PC-3 (cell line): ENCODE data around the gene BID. TPM values are rescaled to one million over a fixed set of nuclear protein-coding genes. Genes with fewer than 3 reads are reported as not detected.

ENCODE experiments used
- ATAC-seq: fragments of 200-7000 bp; cut with Tn5 transposase; 2 replicates; pipeline ENCODE4 v1.9.1; 2020; ENCODE audit warnings: mild to moderate bottlenecking, moderate library complexity
- BruUV-seq: library from RNA; stranded (reverse); fragments of 400-500 nt; replicated peaks from 2 replicates; lab custom pipeline; 2021; lab: Mats Ljungman, UMichigan
- CTCF ChIA-PET: fragments of 300-600 bp; sonication (Branson Sonifier 250); formaldehyde crosslinking; loops from one replicate; lab custom pipeline; 2022; ENCODE audit warnings: antibody characterized with exemption; lab: Charles Lee
- POLR2A ChIA-PET: fragments of 300-600 bp; sonication (Branson Sonifier 250); formaldehyde crosslinking; loops from one replicate; lab custom pipeline; 2022; ENCODE audit warnings: antibody characterized with exemption; ENCODE audit not compliant: unreplicated experiment; lab: Charles Lee
- DNase-seq: peaks from one replicate; pipeline ENCODE4 v3.0.0-alpha.2; 2015
- H2AFZ ChIP-seq: fragments of 300-600 bp; sonication (generic); 2 replicates; pipeline ENCODE4 v1.6.0; 2016; ENCODE audit warnings: antibody characterized with exemption, low read length
- H3F3A ChIP-seq: fragments of 300-600 bp; sonication (generic); one replicate; pipeline ENCODE4 v1.6.0; 2017; ENCODE audit warnings: antibody characterized with exemption, low read length, control low read depth, mild to moderate bottlenecking; ENCODE audit not compliant: unreplicated experiment
- H3K27ac ChIP-seq: fragments of 300-600 bp; sonication (generic); 2 replicates; pipeline ENCODE4 v1.5.1; 2016; ENCODE audit warnings: mild to moderate bottlenecking, low read length
- H3K27me3 ChIP-seq: fragments of 300-600 bp; sonication (generic); 2 replicates; pipeline ENCODE4 v1.6.1; 2016; ENCODE audit warnings: low read length, mixed read lengths
- H3K36me3 ChIP-seq: fragments of 300-600 bp; sonication (generic); 2 replicates; pipeline ENCODE4 v1.6.1; 2016; ENCODE audit warnings: low read depth, mixed run types, low read length, mixed read lengths
- H3K4me1 ChIP-seq: fragments of 300-600 bp; sonication (generic); 2 replicates; pipeline ENCODE4 v1.5.1; 2016; ENCODE audit warnings: low read length; ENCODE audit not compliant: insufficient read depth
- H3K4me2 ChIP-seq: fragments of 300-600 bp; sonication (generic); 2 replicates; pipeline ENCODE4 v1.6.0; 2016; ENCODE audit warnings: low read length
- H3K4me3 ChIP-seq: fragments of 300-600 bp; sonication (generic); 2 replicates; pipeline ENCODE4 v1.5.1; 2016; ENCODE audit warnings: mild to moderate bottlenecking, low read length, mixed read lengths
- H3K79me2 ChIP-seq: fragments of 300-600 bp; sonication (generic); 2 replicates; pipeline ENCODE4 v1.6.1; 2017; ENCODE audit warnings: low read length, mixed read lengths
- H3K9ac ChIP-seq: fragments of 300-600 bp; sonication (generic); 2 replicates; pipeline ENCODE4 v1.6.0; 2016; ENCODE audit warnings: mild to moderate bottlenecking, low read length
- H3K9me2 ChIP-seq: fragments of 300-600 bp; sonication (generic); replicated peaks from 2 replicates; pipeline ENCODE4 v1.6.1; 2016; ENCODE audit warnings: mixed run types, low read length, mixed read lengths
- H3K9me3 ChIP-seq: fragments of 300-600 bp; sonication (generic); 2 replicates; pipeline ENCODE4 v1.6.1; 2016; ENCODE audit warnings: low read length, mixed read lengths
- H4K20me1 ChIP-seq: fragments of 300-600 bp; sonication (generic); 2 replicates; pipeline ENCODE4 v1.6.1; 2016; ENCODE audit warnings: low read length, mixed read lengths
- CTCF ChIP-seq: fragments of 300-600 bp; sonication (generic); conservative IDR thresholded peaks from 2 replicates; pipeline ENCODE4 v1.5.1; 2017; ENCODE audit warnings: antibody characterized with exemption, low read depth, mild to moderate bottlenecking, low read length
- EZH2 ChIP-seq: fragments of 300-600 bp; sonication (generic); IDR thresholded peaks from one replicate; pipeline ENCODE4 v1.6.1; 2017; ENCODE audit warnings: antibody characterized with exemption, mild to moderate bottlenecking, low read length; ENCODE audit not compliant: unreplicated experiment
- EZH2phosphoT487 ChIP-seq: fragments of 300-600 bp; sonication (generic); IDR thresholded peaks from 2 replicates; pipeline ENCODE4 v1.6.1; 2018; ENCODE audit warnings: mild to moderate bottlenecking, antibody characterized with exemption, low read length, borderline replicate concordance
- intact Hi-C: fragments of 100-400 bp; cut with micrococcal nuclease; formaldehyde crosslinking; loops from 2 replicates; pipeline ENCODE4 v1.9.0; 2023
- total RNA-seq: library from RNA; depleted of rRNA; stranded (reverse); fragments of >200 nt; gene quantifications from 2 replicates; pipeline ENCODE4 v1.2.3, GENCODE V29; 2014

The BID gene
- total RNA-seq, 1 experiment from 2014 or later: 123 TPM

- no peak for TF ChIP-seq CTCF
- BruUV-seq: no TSS peak
- H3K27ac ChIP-seq: no peak overlapping the region
- H4K20me1 ChIP-seq: no peaks in the 10 kb centered on the region
- H3K36me3 ChIP-seq: no peaks in the 10 kb centered on the region
- no peaks in the 10 kb centered on the region for H3F3A ChIP-seq
- ATAC-seq (no peak), DNase-seq (no peak)
- no peaks in the 10 kb centered on the region for H3K9me2 ChIP-seq
- no peaks in the 10 kb centered on the region for H3K9me3 ChIP-seq
- POLR2A ChIA-PET: no interaction called here
- H2AFZ ChIP-seq: no peak overlapping the region
- intact Hi-C loops: no loop called here
- 0 out of 2 replicates have a peak overlapping the region, but pooled peaks have one; percentile 10 for H3K4me2 ChIP-seq
- no peak overlapping the region for H3K9ac ChIP-seq
- CTCF ChIA-PET: no interaction called here
- H3K4me1 ChIP-seq: peaks cover 10% of the 10 kb centered on the region
- H3K4me3 ChIP-seq: no peak overlapping the region
- no peaks in the 10 kb centered on the region for H3K27me3 ChIP-seq
- H3K79me2 ChIP-seq: no peaks in the 10 kb centered on the region
Observed at GRCh38 chr22:17782158-17782557, 7.9 kb upstream of the BID start.

DNA sequence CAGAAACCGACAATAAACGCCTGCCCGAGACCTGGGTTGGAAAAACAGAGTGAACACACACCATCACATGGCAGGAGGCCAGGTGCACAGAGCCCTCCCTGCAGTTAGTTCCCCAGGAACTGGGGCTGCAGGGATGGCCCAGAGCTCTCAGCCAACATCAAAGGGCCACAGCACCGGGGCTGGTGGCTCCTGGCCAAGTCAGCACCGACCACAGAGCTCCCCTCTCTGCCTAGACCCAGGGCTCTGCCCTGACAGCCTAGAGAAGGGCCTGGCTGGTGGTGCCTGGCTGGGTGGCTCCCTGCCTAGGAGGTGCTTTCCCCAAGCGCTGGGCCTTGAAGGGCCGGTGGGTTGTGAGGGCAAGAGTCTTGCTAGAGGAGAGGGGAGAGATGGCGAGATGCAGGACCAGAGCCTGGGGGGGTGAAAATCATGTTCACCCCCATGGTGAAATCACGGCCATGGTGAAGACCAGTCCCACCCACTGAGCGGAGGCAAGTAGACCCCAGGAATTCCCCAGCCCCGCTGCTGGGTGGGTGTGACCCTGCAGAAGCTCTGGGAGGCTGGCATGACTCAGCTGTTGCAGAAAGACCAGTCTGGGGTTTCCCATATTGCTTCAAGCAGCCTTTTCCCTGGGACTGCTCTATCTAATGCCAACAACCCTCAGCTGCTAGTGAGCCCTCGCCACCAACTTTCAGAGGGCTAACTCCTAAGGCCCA lies 7.2 kb upstream of the BID start:
- Histone ChIP-seq H3K4me3 (no peak overlapping the region), H3K79me2 (no peaks in the 10 kb centered on the region), H3K36me3 (no peaks in the 10 kb centered on the region), H3K9me3 (no peaks in the 10 kb centered on the region), H3K4me1 (peaks cover 10% of the 10 kb centered on the region), H3K4me2 (0 out of 2 replicates have a peak overlapping the region, but pooled peaks have one; percentile 10), H3K9ac (no peak overlapping the region), H3K9me2 (no peaks in the 10 kb centered on the region), H3F3A (no peaks in the 10 kb centered on the region), H3K27me3 (no peaks in the 10 kb centered on the region), H2AFZ (no peak overlapping the region), H4K20me1 (no peaks in the 10 kb centered on the region), H3K27ac (no peak overlapping the region)
- DNase-seq (peak; percentile 25), ATAC-seq (peak; percentile 37; the same call in 1 of the 2 replicates)
- POLR2A ChIA-PET: no interaction called here
- no TSS peak for BruUV-seq
- no peak for TF ChIP-seq EZH2phosphoT487
- no peak for TF ChIP-seq CTCF
- no peak for TF ChIP-seq EZH2
- CTCF ChIA-PET: interaction anchor here (0.6 kb wide), 1 partner anchor 223 kb away, joined by 3 read pairs; no protein-coding TSS in a partner anchor
- intact Hi-C loops: no loop called here

- no peaks in the 10 kb centered on the region for H3F3A ChIP-seq
- BruUV-seq: no TSS peak
- H4K20me1 ChIP-seq: no peaks in the 10 kb centered on the region
- H2AFZ ChIP-seq: no peak overlapping the region
- DNase-seq: no peak
- TF ChIP-seq CTCF (no peak), EZH2 (no peak), EZH2phosphoT487 (no peak)
- peaks cover 10% of the 10 kb centered on the region for H3K4me1 ChIP-seq
- H3K79me2 ChIP-seq: no peaks in the 10 kb centered on the region
- no peak overlapping the region for H3K4me2 ChIP-seq
- no peak overlapping the region for H3K27ac ChIP-seq
- no peaks in the 10 kb centered on the region for H3K36me3 ChIP-seq
- ChIA-PET CTCF (no interaction called here), POLR2A (no interaction called here)
- intact Hi-C loops: no loop called here
- H3K4me3 ChIP-seq: no peak overlapping the region
- H3K9me2 ChIP-seq: no peaks in the 10 kb centered on the region
- no peak overlapping the region for H3K9ac ChIP-seq
- H3K27me3 ChIP-seq: no peaks in the 10 kb centered on the region
- no peaks in the 10 kb centered on the region for H3K9me3 ChIP-seq
- no peak for ATAC-seq
Observed at GRCh38 chr22:17780741-17781318, 6.6 kb upstream of the BID start.
